ENCODE data around the gene MACROD2. TPM values are rescaled to one million over a fixed set of nuclear protein-coding genes. Genes with fewer than 3 reads are reported as not detected.

MACROD2 gene
- 2.4 TPM for polyA plus RNA-seq (2012; ENCODE audit: insufficient read depth, insufficient read length, low read depth)

- Histone ChIP-seq H3K27me3 (peaks cover 14% of the 10 kb centered on the region), H3K36me3 (no peaks in the 10 kb centered on the region), H3K4me3 (ENCODE audit: low read depth, low read length) (peak within 1 kb of the TSS; percentile 55), H3K4me1 (no peaks in the 10 kb centered on the region), H3K9me3 (no peaks in the 10 kb centered on the region)
- TF ChIP-seq, protein P1, sequence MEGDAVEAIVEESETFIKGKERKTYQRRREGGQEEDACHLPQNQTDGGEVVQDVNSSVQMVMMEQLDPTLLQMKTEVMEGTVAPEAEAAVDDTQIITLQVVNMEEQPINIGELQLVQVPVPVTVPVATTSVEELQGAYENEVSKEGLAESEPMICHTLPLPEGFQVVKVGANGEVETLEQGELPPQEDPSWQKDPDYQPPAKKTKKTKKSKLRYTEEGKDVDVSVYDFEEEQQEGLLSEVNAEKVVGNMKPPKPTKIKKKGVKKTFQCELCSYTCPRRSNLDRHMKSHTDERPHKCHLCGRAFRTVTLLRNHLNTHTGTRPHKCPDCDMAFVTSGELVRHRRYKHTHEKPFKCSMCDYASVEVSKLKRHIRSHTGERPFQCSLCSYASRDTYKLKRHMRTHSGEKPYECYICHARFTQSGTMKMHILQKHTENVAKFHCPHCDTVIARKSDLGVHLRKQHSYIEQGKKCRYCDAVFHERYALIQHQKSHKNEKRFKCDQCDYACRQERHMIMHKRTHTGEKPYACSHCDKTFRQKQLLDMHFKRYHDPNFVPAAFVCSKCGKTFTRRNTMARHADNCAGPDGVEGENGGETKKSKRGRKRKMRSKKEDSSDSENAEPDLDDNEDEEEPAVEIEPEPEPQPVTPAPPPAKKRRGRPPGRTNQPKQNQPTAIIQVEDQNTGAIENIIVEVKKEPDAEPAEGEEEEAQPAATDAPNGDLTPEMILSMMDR (IDR thresholded peaks at IDR 0.05; ENCODE audit: low read depth, low read length), result no peak
- peak; percentile 96 for DNase-seq
Measured at GRCh38 chr20:13995086-13995665, at the start of gene MACROD2. TSS of gene MACROD2 (plus strand) at chr20:13995516.

GRCh38 chr20:13947719-13948118 lies 47.6 kb upstream of the MACROD2 start:
- no peak for DNase-seq
- H3K4me1 ChIP-seq, result no peaks in the 10 kb centered on the region
- H3K4me3 ChIP-seq (ENCODE audit: low read depth, low read length), result no peak overlapping the region
- no peaks in the 10 kb centered on the region for H3K27me3 ChIP-seq
- TF ChIP-seq, protein P1 (IDR thresholded peaks at IDR 0.05; ENCODE audit: low read depth, low read length), result no peak
- H3K36me3 ChIP-seq, result no peaks in the 10 kb centered on the region
- H3K9me3 ChIP-seq, result no peaks in the 10 kb centered on the region

GRCh38 chr20:13953227-13953626 lies 42.1 kb upstream of the MACROD2 start:
- TF ChIP-seq, protein P1 (IDR thresholded peaks at IDR 0.05; ENCODE audit: low read depth, low read length), result peak; percentile 39
- Histone ChIP-seq H3K36me3 (no peaks in the 10 kb centered on the region), H3K4me3 (ENCODE audit: low read depth, low read length) (no peak overlapping the region), H3K9me3 (no peaks in the 10 kb centered on the region), H3K27me3 (no peaks in the 10 kb centered on the region), H3K4me1 (no peaks in the 10 kb centered on the region)
- no peak for DNase-seq

- H3K9me3 ChIP-seq, result no peaks in the 10 kb centered on the region
- TF ChIP-seq, protein P1 (IDR thresholded peaks at IDR 0.05; ENCODE audit: low read depth, low read length), result no peak
- no peaks in the 10 kb centered on the region; the same call in 1 of the 2 replicates for H3K27me3 ChIP-seq
- H3K4me3 ChIP-seq (ENCODE audit: low read depth, low read length), result no peak overlapping the region
- no peaks in the 10 kb centered on the region for H3K36me3 ChIP-seq
- no peak for DNase-seq
- H3K4me1 ChIP-seq, result no peaks in the 10 kb centered on the region
Measured at GRCh38 chr20:13960119-13960518, 35.2 kb upstream of the MACROD2 start.

DNA sequence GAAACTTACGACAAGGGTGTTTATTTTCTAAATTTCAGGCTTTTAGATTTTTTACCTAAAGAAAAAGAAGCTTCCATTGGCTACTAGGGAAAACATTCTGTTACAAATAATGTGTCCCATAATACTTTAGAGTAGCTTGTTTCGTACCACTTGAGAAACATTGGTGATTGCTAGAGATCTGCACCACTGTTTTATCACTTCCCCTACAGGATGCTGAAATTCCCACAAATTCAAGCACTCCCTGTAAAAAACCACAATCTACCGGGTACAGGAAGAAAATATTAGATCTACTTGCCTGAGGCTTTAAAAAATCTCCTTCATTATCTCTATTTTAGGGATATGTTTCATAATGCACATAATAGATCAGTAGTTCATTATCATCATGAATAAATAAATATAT lies 34.8 kb upstream of the MACROD2 start:
- TF ChIP-seq, protein P1 (IDR thresholded peaks at IDR 0.05; ENCODE audit: low read depth, low read length), result no peak
- Histone ChIP-seq H3K36me3 (no peaks in the 10 kb centered on the region), H3K9me3 (no peaks in the 10 kb centered on the region), H3K27me3 (no peaks in the 10 kb centered on the region; the same call in 1 of the 2 replicates), H3K4me3 (ENCODE audit: low read depth, low read length) (no peak overlapping the region), H3K4me1 (no peaks in the 10 kb centered on the region)
- DNase-seq, result no peak

- TF ChIP-seq, protein P1 (IDR thresholded peaks at IDR 0.05; ENCODE audit: low read depth, low read length), result no peak
- Histone ChIP-seq H3K36me3 (no peaks in the 10 kb centered on the region), H3K27me3 (peaks cover 3% of the 10 kb centered on the region; the same call in 1 of the 2 replicates), H3K4me3 (ENCODE audit: low read depth, low read length) (no peak overlapping the region), H3K4me1 (no peaks in the 10 kb centered on the region), H3K9me3 (no peaks in the 10 kb centered on the region)
- no peak for DNase-seq
Measured at GRCh38 chr20:13984211-13984610, 11.1 kb upstream of the MACROD2 start.
